ENCODE measurements around the gene TAS2R60. TPM values are rescaled to one million over a fixed set of nuclear protein-coding genes. Genes with fewer than 3 reads are reported as not detected.
"Not testable (repeated sequence)": the region's sequence is repeated elsewhere in the genome, so short reads cannot be mapped to it uniquely, and the experiment has no call there.

TAS2R60 gene
- total and polyA plus RNA-seq, 4 donors = 1.2 to 2.7 TPM; not detected in 2

GRCh38 chr7:143417734-143418383 is 25.4 kb upstream of the TAS2R60 start:
- H3K27me3 ChIP-seq (ENCODE audit: control insufficient read depth in 1 of 2, insufficient read depth in 2 of 2, low read length in 1 of 2) = no peaks in the 10 kb centered on the region
- no peaks in the 10 kb centered on the region for H3K9me3 ChIP-seq (ENCODE audit: control insufficient read depth, low read length)
- DNase-seq (no peak), ATAC-seq (ENCODE audit: low FRiP score) (no peak)
- H3K4me3 ChIP-seq (ENCODE audit: low read length in 2 of 2) = no peak overlapping the region
- H3K36me3 ChIP-seq (ENCODE audit: control insufficient read depth in 1 of 2, insufficient read depth in 2 of 2, low read length in 1 of 2) = no peaks in the 10 kb centered on the region
- no peaks in the 10 kb centered on the region for H3K4me1 ChIP-seq (ENCODE audit: control insufficient read depth in 1 of 2, insufficient read depth in 2 of 2, low read length in 2 of 2)
- intact Hi-C loops (cut with DNase I) = loop anchor here (2.0 to 5.0 kb wide), 3 partner anchors 56 to 177 kb away; partner anchors contain the start of gene FAM131B (in 1 of the 2)
- WGBS, 2 donors = 26 to 59% methylated on average over 1 of the region's 1 CpG
- no peak overlapping the region for H3K27ac ChIP-seq (ENCODE audit: low read depth in 1 of 2, low read length in 2 of 2)

GRCh38 chr7:143418681-143419458 is 24.4 kb upstream of the TAS2R60 start:
- no peak overlapping the region for H3K4me3 ChIP-seq (ENCODE audit: low read length in 2 of 2)
- H3K36me3 ChIP-seq (ENCODE audit: control insufficient read depth in 1 of 2, insufficient read depth in 2 of 2, low read length in 1 of 2) = no peaks in the 10 kb centered on the region
- H3K9me3 ChIP-seq (ENCODE audit: control insufficient read depth, low read length) = no peaks in the 10 kb centered on the region
- DNase-seq (no peak), ATAC-seq (ENCODE audit: low FRiP score) (no peak)
- 77 to 81% methylated on average over 11 of the region's 11 CpGs for WGBS, 2 donors
- intact Hi-C loops (cut with DNase I) = loop anchor here (5.0 kb wide), 2 partner anchors 57 to 97 kb away; partner anchors contain the start of gene FAM131B (in 1 of the 2)
- no peaks in the 10 kb centered on the region for H3K4me1 ChIP-seq (ENCODE audit: control insufficient read depth in 1 of 2, insufficient read depth in 2 of 2, low read length in 2 of 2)
- no peaks in the 10 kb centered on the region for H3K27me3 ChIP-seq (ENCODE audit: control insufficient read depth in 1 of 2, insufficient read depth in 2 of 2, low read length in 1 of 2)
- no peak overlapping the region for H3K27ac ChIP-seq (ENCODE audit: low read depth in 1 of 2, low read length in 2 of 2)

- intact Hi-C loops (cut with DNase I) = loop anchor here (5.0 kb wide), 2 partner anchors 58 to 98 kb away; partner anchors contain the start of gene FAM131B (in 1 of the 2)
- DNase-seq = no peak
- 59 to 61% methylated on average over 4 of the region's 4 CpGs for whole genome bisulfite sequencing, 2 donors
- H3K36me3 ChIP-seq (ENCODE audit: control insufficient read depth in 1 of 2, insufficient read depth in 2 of 2, low read length in 1 of 2) = no peaks in the 10 kb centered on the region
- no peaks in the 10 kb centered on the region for H3K9me3 ChIP-seq (ENCODE audit: control insufficient read depth, low read length)
- H3K4me3 ChIP-seq (ENCODE audit: low read length in 2 of 2) = no peak overlapping the region
- no peaks in the 10 kb centered on the region for H3K4me1 ChIP-seq (ENCODE audit: control insufficient read depth in 1 of 2, insufficient read depth in 2 of 2, low read length in 2 of 2)
- ATAC-seq (ENCODE audit: low FRiP score) = no peak
- no peaks in the 10 kb centered on the region for H3K27me3 ChIP-seq (ENCODE audit: control insufficient read depth in 1 of 2, insufficient read depth in 2 of 2, low read length in 1 of 2)
- no peak overlapping the region for H3K27ac ChIP-seq (ENCODE audit: low read depth in 1 of 2, low read length in 2 of 2)
Observed at GRCh38 chr7:143419880-143420279, 23.4 kb upstream of the TAS2R60 start.

- ATAC-seq (ENCODE audit: low FRiP score); H3K27me3 ChIP-seq (ENCODE audit: control insufficient read depth in 1 of 2, insufficient read depth in 2 of 2, low read length in 1 of 2); H3K27ac ChIP-seq (ENCODE audit: low read depth in 1 of 2, low read length in 2 of 2); H3K4me1 ChIP-seq (ENCODE audit: control insufficient read depth in 1 of 2, insufficient read depth in 2 of 2, low read length in 2 of 2); DNase-seq; H3K4me3 ChIP-seq (ENCODE audit: low read length in 2 of 2); H3K36me3 ChIP-seq (ENCODE audit: control insufficient read depth in 1 of 2, insufficient read depth in 2 of 2, low read length in 1 of 2); H3K9me3 ChIP-seq (ENCODE audit: control insufficient read depth, low read length); intact Hi-C loops (cut with DNase I): not testable (repeated sequence)
- WGBS, 2 donors = 60 to 63% methylated on average over 3 of the region's 3 CpGs
Observed at GRCh38 chr7:143420624-143421023, 22.6 kb upstream of the TAS2R60 start.

- Histone ChIP-seq H3K36me3 (ENCODE audit: control insufficient read depth in 1 of 2, insufficient read depth in 2 of 2, low read length in 1 of 2) (no peaks in the 10 kb centered on the region), H3K27ac (ENCODE audit: low read depth in 1 of 2, low read length in 2 of 2) (no peak overlapping the region), H3K4me3 (ENCODE audit: low read length in 2 of 2) (no peak overlapping the region), H3K27me3 (ENCODE audit: control insufficient read depth in 1 of 2, insufficient read depth in 2 of 2, low read length in 1 of 2) (no peaks in the 10 kb centered on the region), H3K4me1 (ENCODE audit: control insufficient read depth in 1 of 2, insufficient read depth in 2 of 2, low read length in 2 of 2) (no peaks in the 10 kb centered on the region), H3K9me3 (ENCODE audit: control insufficient read depth, low read length) (no peaks in the 10 kb centered on the region)
- intact Hi-C loops (cut with DNase I) = no loop called here
- 91 to 97% methylated on average over 3 of the region's 3 CpGs for WGBS, 2 donors
- DNase-seq (no peak), ATAC-seq (ENCODE audit: low FRiP score) (no peak)
Observed at GRCh38 chr7:143422033-143422432, 21.2 kb upstream of the TAS2R60 start.

- H3K27me3 ChIP-seq (ENCODE audit: control insufficient read depth in 1 of 2, insufficient read depth in 2 of 2, low read length in 1 of 2); H3K36me3 ChIP-seq (ENCODE audit: control insufficient read depth in 1 of 2, insufficient read depth in 2 of 2, low read length in 1 of 2); H3K4me1 ChIP-seq (ENCODE audit: control insufficient read depth in 1 of 2, insufficient read depth in 2 of 2, low read length in 2 of 2); H3K9me3 ChIP-seq (ENCODE audit: control insufficient read depth, low read length); H3K27ac ChIP-seq (ENCODE audit: low read depth in 1 of 2, low read length in 2 of 2); H3K4me3 ChIP-seq (ENCODE audit: low read length in 2 of 2); intact Hi-C loops (cut with DNase I); DNase-seq; ATAC-seq (ENCODE audit: low FRiP score): not testable (repeated sequence)
- WGBS, 2 donors = 96% methylated on average over 18 to 34 of the region's 34 CpGs
Observed at GRCh38 chr7:143424476-143424875, 18.8 kb upstream of the TAS2R60 start.

GRCh38 chr7:143426479-143427142 is 16.6 kb upstream of the TAS2R60 start:
- 88 to 93% methylated on average over 2 of the region's 2 CpGs for WGBS, 2 donors
- H3K4me1 ChIP-seq (ENCODE audit: control insufficient read depth in 1 of 2, insufficient read depth in 2 of 2, low read length in 2 of 2) = no peaks in the 10 kb centered on the region

GRCh38 chr7:143429770-143430698 is 13.2 kb upstream of the TAS2R60 start:
- no peaks in the 10 kb centered on the region for H3K4me1 ChIP-seq (ENCODE audit: control insufficient read depth in 1 of 2, insufficient read depth in 2 of 2, low read length in 2 of 2)
- DNase-seq (no peak), ATAC-seq (ENCODE audit: low FRiP score) (no peak)
- H3K27me3 ChIP-seq (ENCODE audit: control insufficient read depth in 1 of 2, insufficient read depth in 2 of 2, low read length in 1 of 2) = no peaks in the 10 kb centered on the region
- intact Hi-C loops (cut with DNase I) = no loop called here
- H3K4me3 ChIP-seq (ENCODE audit: low read length in 2 of 2) = no peak overlapping the region
- no peaks in the 10 kb centered on the region for H3K36me3 ChIP-seq (ENCODE audit: control insufficient read depth in 1 of 2, insufficient read depth in 2 of 2, low read length in 1 of 2)
- no peaks in the 10 kb centered on the region for H3K9me3 ChIP-seq (ENCODE audit: control insufficient read depth, low read length)
- H3K27ac ChIP-seq (ENCODE audit: low read depth in 1 of 2, low read length in 2 of 2) = no peak overlapping the region
- WGBS, 2 donors = 82 to 85% methylated on average over 10 of the region's 10 CpGs

More at GRCh38 chr7:143426479-143427142, 16.6 kb upstream of the TAS2R60 start:
- Histone ChIP-seq H3K27me3 (ENCODE audit: control insufficient read depth in 1 of 2, insufficient read depth in 2 of 2, low read length in 1 of 2) (no peaks in the 10 kb centered on the region), H3K27ac (ENCODE audit: low read depth in 1 of 2, low read length in 2 of 2) (no peak overlapping the region), H3K9me3 (ENCODE audit: control insufficient read depth, low read length) (no peaks in the 10 kb centered on the region), H3K4me3 (ENCODE audit: low read length in 2 of 2) (no peak overlapping the region), H3K36me3 (ENCODE audit: control insufficient read depth in 1 of 2, insufficient read depth in 2 of 2, low read length in 1 of 2) (no peaks in the 10 kb centered on the region)
- intact Hi-C loops (cut with DNase I) = no loop called here
- no peak for DNase-seq
- ATAC-seq (ENCODE audit: low FRiP score) = no peak

Data from aorta (tissue), 5 donors.